Body of pancreas (tissue), 4 donors: Measurements from ENCODE around the gene AMER2. TPM values are rescaled to one million over a fixed set of nuclear protein-coding genes. Genes with fewer than 3 reads are reported as not detected.

Source experiments
- ATAC-seq: fragments of 150-250 bp; one replicate; pipeline ENCODE4 v1.9.1; 2016
- DNase-seq, 4 donors: peaks; one replicate each; pipeline ENCODE4 v3.0.0-alpha.2; 2019
- H3K27ac ChIP-seq, 4 donors: fragments of 200-600 bp; sonication (generic); 1 replicate in 3 of 4; 2 replicates in 1 of 4; pipeline versions ENCODE4 v1.5.1 to v1.6.1; 2016 to 2019; ENCODE audit warnings: mild to moderate bottlenecking in 1 of 4, mixed read lengths in 1 of 4, moderate library complexity in 1 of 4
- H3K27me3 ChIP-seq, 2 donors: fragments of 200-600 bp; sonication (generic); one replicate each; pipeline ENCODE4 v1.6.0; 2016; ENCODE audit warnings: mild to moderate bottlenecking in 1 of 2
- H3K36me3 ChIP-seq, 2 donors: fragments of 200-600 bp; sonication (generic); replicated peaks in 1 of 2; 2 replicates each; pipeline ENCODE4 v1.5.1; 2016; ENCODE audit warnings: low read depth in 2 of 2; ENCODE audit not compliant: insufficient read depth in 1 of 2
- H3K4me1 ChIP-seq: fragments of 200-600 bp; sonication (generic); one replicate; pipeline ENCODE4 v1.6.0; 2016
- H3K4me3 ChIP-seq, 2 donors: fragments of 200-600 bp; sonication (generic); 1 replicate in 1 of 2; 2 replicates in 1 of 2; pipeline ENCODE4 v1.5.1; 2016 to 2019
- H3K9me3 ChIP-seq, 3 donors: fragments of 200-600 bp; sonication (generic); 1 replicate in 2 of 3; 2 replicates in 1 of 3; pipeline ENCODE4 v1.5.1; 2016
- POLR2A ChIP-seq, 3 donors: fragments of 450-650 bp; IDR thresholded peaks; one replicate each; pipeline ENCODE4 v1.6.1; 2016; ENCODE audit warnings: antibody characterized with exemption in 3 of 3, mild to moderate bottlenecking in 2 of 3
- WGBS, 2 donors: methylation state at CpG; one replicate each; pipeline ENCODE4 v1.1.5; 2017; 5-methylcytosine and 5-hydroxymethylcytosine counted together
- intact Hi-C: fragments of 100-400 bp; cut with DNase I; formaldehyde crosslinking; loops from one replicate; pipeline ENCODE4 v1.15.1; 2023
- total RNA-seq, 2 donors: library from RNA; depleted of rRNA; stranded (reverse); fragments of >200 nt; gene quantifications; one replicate each; pipeline ENCODE4 v1.1.0, GENCODE V29; 2016
- TF ChIP-seq, protein P1 (sequence below), 7 experiments: fragments of 450-650 bp in 4 of 7; fragments of 200-600 bp in 3 of 7; sonication (generic) in 3 of 7; IDR thresholded peaks; one replicate each; pipeline ENCODE4 v1.5.1; 2016 to 2019; ENCODE audit warnings: antibody characterized with exemption in 7 of 7

The AMER2 gene
- total RNA-seq, 2 donors from 2014 or later, result not detected

DNA sequence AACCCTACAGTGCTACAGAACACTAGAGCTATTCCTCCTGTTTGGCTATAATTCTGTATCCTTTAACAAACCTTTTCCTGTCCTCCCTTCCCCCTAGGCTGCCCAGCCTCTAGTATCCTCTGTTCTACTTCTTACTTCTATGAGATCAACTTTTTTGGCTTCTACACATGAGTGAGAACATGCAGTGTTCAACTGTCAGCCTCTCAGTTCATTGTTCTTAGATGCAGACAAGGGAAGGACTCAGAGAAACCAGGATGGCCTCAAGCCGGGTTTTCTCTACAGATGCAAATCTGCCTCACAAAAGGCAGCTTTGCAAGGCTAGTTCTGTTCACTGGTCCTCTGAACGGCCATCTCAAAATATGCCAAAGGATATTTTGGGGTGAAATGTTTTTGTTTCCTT, 18.4 kb downstream of the AMER2 start:
- Histone ChIP-seq H3K4me1 (no peaks in the 10 kb centered on the region), H3K36me3 (no peaks in the 10 kb centered on the region), H3K27ac (no peak overlapping the region), H3K27me3 (peaks cover 0 to 4% of the 10 kb centered on the region in 2 donors), H3K4me3 (no peak overlapping the region), H3K9me3 (no peaks in the 10 kb centered on the region)
- TF ChIP-seq POLR2A (IDR thresholded peaks at IDR 0.05), result no peak
- TF ChIP-seq, protein P1, sequence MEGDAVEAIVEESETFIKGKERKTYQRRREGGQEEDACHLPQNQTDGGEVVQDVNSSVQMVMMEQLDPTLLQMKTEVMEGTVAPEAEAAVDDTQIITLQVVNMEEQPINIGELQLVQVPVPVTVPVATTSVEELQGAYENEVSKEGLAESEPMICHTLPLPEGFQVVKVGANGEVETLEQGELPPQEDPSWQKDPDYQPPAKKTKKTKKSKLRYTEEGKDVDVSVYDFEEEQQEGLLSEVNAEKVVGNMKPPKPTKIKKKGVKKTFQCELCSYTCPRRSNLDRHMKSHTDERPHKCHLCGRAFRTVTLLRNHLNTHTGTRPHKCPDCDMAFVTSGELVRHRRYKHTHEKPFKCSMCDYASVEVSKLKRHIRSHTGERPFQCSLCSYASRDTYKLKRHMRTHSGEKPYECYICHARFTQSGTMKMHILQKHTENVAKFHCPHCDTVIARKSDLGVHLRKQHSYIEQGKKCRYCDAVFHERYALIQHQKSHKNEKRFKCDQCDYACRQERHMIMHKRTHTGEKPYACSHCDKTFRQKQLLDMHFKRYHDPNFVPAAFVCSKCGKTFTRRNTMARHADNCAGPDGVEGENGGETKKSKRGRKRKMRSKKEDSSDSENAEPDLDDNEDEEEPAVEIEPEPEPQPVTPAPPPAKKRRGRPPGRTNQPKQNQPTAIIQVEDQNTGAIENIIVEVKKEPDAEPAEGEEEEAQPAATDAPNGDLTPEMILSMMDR (IDR thresholded peaks at IDR 0.05), result no peak
- WGBS, 2 donors, result 42 to 50% methylated on average over 2 of the region's 2 CpGs
- intact Hi-C loops, result no loop called here
- ATAC-seq (no peak), DNase-seq (no peak)

DNA sequence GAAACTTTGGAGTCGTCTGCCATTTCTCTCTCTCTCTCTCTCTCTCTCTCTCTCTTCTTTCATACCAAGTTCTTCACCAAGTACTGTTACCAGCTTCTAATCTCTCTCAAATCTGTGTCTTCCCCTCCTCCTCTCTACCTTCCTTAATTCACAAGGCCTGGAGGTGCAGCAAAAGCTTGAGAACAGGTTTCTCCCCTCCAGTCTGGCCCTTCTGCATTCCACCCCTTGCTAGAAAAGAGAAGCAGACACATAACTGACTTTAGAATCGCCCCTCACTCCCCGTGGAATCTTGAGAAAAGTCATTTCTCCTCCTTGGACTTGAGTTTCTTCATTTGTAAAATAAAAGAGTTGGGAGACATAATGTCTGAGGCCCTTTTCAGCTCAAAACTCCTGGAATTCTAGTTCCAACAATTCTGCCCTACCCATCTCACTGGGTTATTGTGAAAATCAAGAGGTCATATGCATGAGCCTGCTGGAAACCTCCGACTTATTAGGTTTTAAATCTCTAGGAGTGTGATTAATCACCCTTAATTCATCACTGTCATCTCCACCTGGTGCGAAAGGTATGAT, 20.4 kb downstream of the AMER2 start:
- ATAC-seq (no peak), DNase-seq (no peak)
- H3K4me3 ChIP-seq, result no peak overlapping the region
- H3K9me3 ChIP-seq, result no peaks in the 10 kb centered on the region
- H3K27ac ChIP-seq, result no peak overlapping the region
- 28 to 34% methylated on average over 5 of the region's 5 CpGs for WGBS, 2 donors
- H3K36me3 ChIP-seq, result no peaks in the 10 kb centered on the region
- peaks cover 0 to 4% of the 10 kb centered on the region in 2 donors for H3K27me3 ChIP-seq
- TF ChIP-seq POLR2A (IDR thresholded peaks at IDR 0.05), result no peak
- TF ChIP-seq, protein P1 (IDR thresholded peaks at IDR 0.05), result no peak
- no peaks in the 10 kb centered on the region for H3K4me1 ChIP-seq
- intact Hi-C loops, result no loop called here

DNA sequence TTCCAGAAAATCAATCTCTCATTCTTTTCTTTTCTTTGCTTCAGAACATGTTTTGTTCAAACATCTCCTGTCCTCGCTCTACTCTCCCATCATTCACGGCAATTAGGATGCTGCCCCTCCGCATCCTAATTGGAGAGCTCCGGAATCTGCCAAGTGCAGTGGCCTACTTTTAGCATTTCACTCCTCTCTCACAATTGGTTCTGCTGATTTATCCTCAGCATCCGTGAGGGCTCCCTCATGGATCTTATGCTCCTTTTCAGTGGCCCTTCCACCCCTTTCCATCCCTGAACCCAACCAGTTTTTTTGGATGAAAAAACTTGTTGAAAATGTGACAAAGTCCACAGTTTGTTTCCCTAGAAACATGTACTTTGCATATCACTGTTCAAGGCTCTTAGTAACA, 22.4 kb downstream of the AMER2 start:
- Histone ChIP-seq H3K27ac (no peak overlapping the region), H3K4me1 (no peaks in the 10 kb centered on the region), H3K9me3 (no peaks in the 10 kb centered on the region), H3K27me3 (peaks cover 0 to 4% of the 10 kb centered on the region in 2 donors), H3K4me3 (no peak overlapping the region), H3K36me3 (no peaks in the 10 kb centered on the region)
- DNase-seq (no peak), ATAC-seq (no peak)
- WGBS, 2 donors, result 69 to 85% methylated on average over 5 of the region's 5 CpGs
- TF ChIP-seq, protein P1 (IDR thresholded peaks at IDR 0.05), result no peak
- TF ChIP-seq POLR2A (IDR thresholded peaks at IDR 0.05), result no peak
- intact Hi-C loops, result no loop called here

DNA sequence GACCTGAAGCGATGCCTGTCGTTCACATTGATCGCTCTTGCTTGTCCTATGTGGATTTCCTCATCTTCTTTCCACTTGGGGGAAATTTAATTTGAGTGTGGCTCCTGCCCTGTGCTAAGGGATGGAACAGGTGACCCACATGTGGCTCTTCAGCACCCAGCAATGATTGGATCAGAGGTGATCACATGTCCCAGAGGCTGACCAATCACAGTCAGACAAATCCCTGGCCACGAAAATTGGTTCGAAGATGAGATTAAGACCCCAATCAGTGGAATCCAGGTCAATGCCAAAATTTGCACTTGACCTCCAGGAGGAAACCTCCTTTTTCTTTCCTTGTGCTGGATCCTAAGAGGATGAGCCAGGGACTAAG, 23.7 kb downstream of the AMER2 start:
- intact Hi-C loops, result no loop called here
- peaks cover 0 to 4% of the 10 kb centered on the region in 2 donors for H3K27me3 ChIP-seq
- DNase-seq (no peak), ATAC-seq (no peak)
- H3K4me3 ChIP-seq, result no peak overlapping the region
- WGBS, 2 donors, result 81 to 84% methylated on average over 5 of the region's 5 CpGs
- no peaks in the 10 kb centered on the region for H3K9me3 ChIP-seq
- H3K27ac ChIP-seq, result no peak overlapping the region
- no peaks in the 10 kb centered on the region for H3K4me1 ChIP-seq
- H3K36me3 ChIP-seq, result no peaks in the 10 kb centered on the region
- TF ChIP-seq, protein P1 (IDR thresholded peaks at IDR 0.05), result no peak
- no peak for TF ChIP-seq POLR2A (IDR thresholded peaks at IDR 0.05)
